ENCODE results near the gene KNDC1. TPM values are rescaled to one million over a fixed set of nuclear protein-coding genes. Genes with fewer than 3 reads are reported as not detected.

The KNDC1 gene
- total RNA-seq, 4 donors from 2014 or later: 0.19 to 0.59 (median 0.39) TPM

DNA sequence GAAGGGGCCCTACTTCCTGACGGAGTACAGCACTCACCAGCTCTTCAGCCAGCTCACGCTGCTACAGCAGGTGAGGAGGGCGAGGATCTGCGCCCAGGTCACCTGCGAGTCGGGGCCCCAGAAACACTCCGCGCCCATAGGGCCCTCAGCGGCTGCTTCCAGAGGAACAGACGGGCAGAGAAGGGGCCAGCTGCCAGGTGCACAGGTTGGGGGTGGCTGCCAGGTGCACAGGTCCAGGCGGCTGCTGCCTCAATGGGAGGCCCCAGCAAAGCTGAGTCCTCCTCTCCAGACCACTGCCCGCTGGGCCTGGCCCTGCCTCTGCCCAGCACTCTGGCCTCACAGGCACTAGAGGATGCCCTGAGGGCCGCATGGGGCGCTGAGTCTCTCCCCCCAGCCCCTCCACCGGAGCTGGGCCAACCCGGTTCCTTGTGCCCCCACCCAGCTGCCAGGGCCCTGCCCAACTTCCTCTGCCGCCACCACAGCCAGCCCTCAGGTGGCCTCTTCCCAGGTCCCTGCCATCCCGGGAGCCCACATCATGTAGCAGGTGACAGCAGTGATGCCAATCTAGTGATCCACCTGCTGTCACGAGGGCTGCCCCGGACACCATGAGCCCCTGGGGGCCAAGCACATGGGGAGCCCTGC is 53.0 kb downstream of the KNDC1 start:
- WGBS, 2 donors: 76 to 86% methylated on average over 9 to 18 of the region's 20 CpGs
- no peak for DNase-seq (ENCODE audit: low spot score in 2 of 2)
- no peak for TF ChIP-seq POLR2A (IDR thresholded peaks at IDR 0.05)
- TF ChIP-seq, protein P1, sequence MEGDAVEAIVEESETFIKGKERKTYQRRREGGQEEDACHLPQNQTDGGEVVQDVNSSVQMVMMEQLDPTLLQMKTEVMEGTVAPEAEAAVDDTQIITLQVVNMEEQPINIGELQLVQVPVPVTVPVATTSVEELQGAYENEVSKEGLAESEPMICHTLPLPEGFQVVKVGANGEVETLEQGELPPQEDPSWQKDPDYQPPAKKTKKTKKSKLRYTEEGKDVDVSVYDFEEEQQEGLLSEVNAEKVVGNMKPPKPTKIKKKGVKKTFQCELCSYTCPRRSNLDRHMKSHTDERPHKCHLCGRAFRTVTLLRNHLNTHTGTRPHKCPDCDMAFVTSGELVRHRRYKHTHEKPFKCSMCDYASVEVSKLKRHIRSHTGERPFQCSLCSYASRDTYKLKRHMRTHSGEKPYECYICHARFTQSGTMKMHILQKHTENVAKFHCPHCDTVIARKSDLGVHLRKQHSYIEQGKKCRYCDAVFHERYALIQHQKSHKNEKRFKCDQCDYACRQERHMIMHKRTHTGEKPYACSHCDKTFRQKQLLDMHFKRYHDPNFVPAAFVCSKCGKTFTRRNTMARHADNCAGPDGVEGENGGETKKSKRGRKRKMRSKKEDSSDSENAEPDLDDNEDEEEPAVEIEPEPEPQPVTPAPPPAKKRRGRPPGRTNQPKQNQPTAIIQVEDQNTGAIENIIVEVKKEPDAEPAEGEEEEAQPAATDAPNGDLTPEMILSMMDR (IDR thresholded peaks at IDR 0.05): no peak
- no peak overlapping the region for H3K4me3 ChIP-seq (ENCODE audit: low read depth, poor library complexity, severe bottlenecking)
- intact Hi-C loops (cut with DNase I; ENCODE audit: low total_unique reads): no loop called here

DNA sequence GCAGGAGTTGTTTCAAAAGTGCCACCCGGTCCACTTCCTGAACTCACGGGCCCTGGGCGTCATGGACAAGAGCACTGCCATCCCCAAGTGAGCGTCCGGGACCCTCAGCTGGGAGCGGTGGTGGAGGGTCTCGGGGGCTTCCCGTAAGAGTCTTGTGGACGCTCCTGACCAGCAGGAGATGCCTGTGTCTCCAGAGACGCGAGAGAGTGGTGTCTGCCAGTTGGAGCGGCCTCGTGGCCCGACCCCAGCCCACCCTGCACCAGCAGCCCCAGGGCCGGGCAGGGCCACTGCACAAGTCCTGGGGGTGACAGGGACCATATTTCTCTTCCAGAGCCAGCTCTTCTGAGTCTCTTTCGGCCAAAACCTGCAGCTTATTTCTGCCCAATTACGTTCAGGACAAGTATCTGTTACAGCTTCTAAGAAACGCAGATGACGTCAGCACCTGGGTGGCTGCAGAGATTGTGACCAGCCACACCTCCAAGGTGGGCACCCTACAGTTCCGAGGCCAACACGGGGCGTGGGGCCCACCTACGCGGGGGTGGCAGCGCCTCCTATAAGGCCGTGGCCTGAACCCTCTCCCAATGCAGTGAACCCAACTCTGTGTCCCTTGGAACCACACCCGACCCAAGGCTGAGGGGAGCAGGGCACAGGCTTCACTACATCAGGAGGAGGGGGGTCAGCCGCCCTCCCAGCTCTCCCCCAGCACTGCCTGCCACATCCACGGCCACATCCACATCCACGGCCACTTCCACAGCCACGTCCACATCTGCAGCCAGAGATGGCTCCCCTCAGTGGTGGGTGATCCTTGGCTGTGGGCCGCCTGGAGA is 53.8 kb downstream of the KNDC1 start:
- 81 to 85% methylated on average over 31 to 32 of the region's 32 CpGs for WGBS, 2 donors
- TF ChIP-seq POLR2A (IDR thresholded peaks at IDR 0.05): no peak
- TF ChIP-seq, protein P1 (IDR thresholded peaks at IDR 0.05): no peak
- no peak for DNase-seq (ENCODE audit: low spot score in 2 of 2)
- no peak overlapping the region for H3K4me3 ChIP-seq (ENCODE audit: low read depth, poor library complexity, severe bottlenecking)
- intact Hi-C loops (cut with DNase I; ENCODE audit: low total_unique reads): no loop called here

DNA sequence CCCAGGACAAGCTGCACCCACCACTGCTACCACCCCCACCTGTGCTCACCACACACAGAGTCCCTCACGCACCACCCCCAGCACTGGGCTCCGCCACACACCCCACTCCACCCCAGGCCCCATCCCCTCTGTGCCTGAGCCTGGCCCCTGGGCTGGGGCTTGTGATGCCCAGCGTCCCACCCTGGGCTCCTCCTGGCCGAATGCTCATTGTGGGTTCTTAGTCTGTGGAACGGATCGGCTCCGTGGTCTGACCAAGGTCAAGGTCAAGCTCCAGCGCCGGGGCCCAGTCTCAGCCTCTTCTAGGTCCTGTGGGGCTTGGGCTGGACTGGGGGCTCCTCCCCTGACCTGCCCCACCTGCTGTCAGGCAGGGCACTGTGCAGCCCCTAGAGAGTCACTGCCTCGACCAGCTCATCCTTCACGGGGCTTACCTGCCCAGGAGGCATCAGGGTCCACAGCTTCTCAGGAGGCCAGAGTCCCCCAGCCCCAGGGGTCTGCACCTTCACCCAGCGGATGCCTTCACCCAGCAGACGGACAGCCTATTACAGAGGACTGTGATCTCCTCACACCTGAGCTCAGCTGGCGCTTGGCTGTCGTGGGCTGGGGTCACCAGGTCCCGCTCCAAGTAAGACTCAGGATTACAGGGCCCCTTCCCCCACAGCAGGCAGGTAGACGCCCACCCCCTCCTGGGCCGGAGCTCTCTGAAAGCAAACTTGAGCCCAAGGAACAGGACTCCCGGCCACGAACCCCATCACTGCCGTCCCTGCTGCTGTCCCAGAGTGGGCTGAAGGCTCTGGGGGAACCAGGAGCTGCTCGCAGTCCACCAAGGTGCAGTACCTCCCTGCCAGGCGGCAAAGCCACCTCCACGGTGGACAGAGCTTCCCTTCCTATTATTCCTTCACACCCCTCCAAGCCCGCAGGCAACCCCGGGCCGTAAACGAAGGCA is 54.7 kb downstream of the KNDC1 start:
- WGBS, 2 donors: 78 to 80% methylated on average over 23 to 27 of the region's 28 CpGs
- TF ChIP-seq, protein P1 (IDR thresholded peaks at IDR 0.05): no peak
- no peak for TF ChIP-seq POLR2A (IDR thresholded peaks at IDR 0.05)
- no peak for DNase-seq (ENCODE audit: low spot score in 2 of 2)
- intact Hi-C loops (cut with DNase I; ENCODE audit: low total_unique reads): no loop called here
- no peak overlapping the region for H3K4me3 ChIP-seq (ENCODE audit: low read depth, poor library complexity, severe bottlenecking)

DNA sequence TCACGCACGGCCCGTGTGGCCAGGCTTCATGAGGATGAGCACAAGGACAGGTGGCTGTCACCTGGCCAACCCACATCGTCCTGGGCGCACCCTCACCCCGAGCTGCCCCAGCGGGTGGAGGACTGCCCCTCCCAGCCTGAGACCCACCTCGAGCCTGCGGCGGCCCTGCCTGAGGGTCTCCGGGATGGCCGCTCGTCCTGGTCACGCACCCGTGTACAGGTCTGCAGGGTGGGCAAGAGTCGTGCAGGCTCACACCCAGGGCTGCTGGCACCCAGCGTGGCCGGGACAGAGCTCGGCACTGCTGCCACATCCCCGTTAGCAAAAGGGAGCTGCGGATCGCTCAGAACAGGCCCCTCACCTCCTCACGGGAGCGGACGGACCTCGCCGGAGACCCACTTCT is 55.6 kb downstream of the KNDC1 start:
- WGBS, 2 donors: 91% methylated on average over 14 to 17 of the region's 27 CpGs
- intact Hi-C loops (cut with DNase I; ENCODE audit: low total_unique reads): no loop called here
- no peak for DNase-seq (ENCODE audit: low spot score in 2 of 2)
- no peak overlapping the region for H3K4me3 ChIP-seq (ENCODE audit: low read depth, poor library complexity, severe bottlenecking)
- TF ChIP-seq POLR2A (IDR thresholded peaks at IDR 0.05): no peak
- TF ChIP-seq, protein P1 (IDR thresholded peaks at IDR 0.05): no peak

DNA sequence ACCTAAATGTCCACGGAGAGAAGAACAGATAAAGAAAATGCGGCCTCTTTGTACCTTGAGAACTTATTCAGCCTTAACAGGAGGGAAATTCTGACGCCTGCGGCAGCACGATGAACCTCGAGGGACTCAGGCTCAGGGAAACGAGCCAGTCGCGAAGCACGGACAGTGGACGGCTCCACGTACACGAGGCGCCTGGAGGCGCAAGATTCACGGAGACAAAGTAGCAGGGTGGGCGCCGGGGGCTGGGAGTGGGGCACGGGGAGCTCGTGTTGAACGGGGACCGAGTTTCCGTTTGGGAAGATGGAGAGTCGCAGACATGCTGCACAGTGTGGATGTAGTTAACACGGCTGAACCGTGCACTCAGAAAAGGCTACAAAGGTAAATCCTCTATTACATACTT is 56.8 kb downstream of the KNDC1 start:
- WGBS, 2 donors: 79 to 83% methylated on average over 26 of the region's 26 CpGs
- intact Hi-C loops (cut with DNase I; ENCODE audit: low total_unique reads): no loop called here
- TF ChIP-seq POLR2A (IDR thresholded peaks at IDR 0.05): no peak
- TF ChIP-seq, protein P1 (IDR thresholded peaks at IDR 0.05): no peak
- DNase-seq (ENCODE audit: low spot score in 2 of 2): no peak
- no peak overlapping the region for H3K4me3 ChIP-seq (ENCODE audit: low read depth, poor library complexity, severe bottlenecking)
